ENCODE results near the gene CACNB2.

DNA sequence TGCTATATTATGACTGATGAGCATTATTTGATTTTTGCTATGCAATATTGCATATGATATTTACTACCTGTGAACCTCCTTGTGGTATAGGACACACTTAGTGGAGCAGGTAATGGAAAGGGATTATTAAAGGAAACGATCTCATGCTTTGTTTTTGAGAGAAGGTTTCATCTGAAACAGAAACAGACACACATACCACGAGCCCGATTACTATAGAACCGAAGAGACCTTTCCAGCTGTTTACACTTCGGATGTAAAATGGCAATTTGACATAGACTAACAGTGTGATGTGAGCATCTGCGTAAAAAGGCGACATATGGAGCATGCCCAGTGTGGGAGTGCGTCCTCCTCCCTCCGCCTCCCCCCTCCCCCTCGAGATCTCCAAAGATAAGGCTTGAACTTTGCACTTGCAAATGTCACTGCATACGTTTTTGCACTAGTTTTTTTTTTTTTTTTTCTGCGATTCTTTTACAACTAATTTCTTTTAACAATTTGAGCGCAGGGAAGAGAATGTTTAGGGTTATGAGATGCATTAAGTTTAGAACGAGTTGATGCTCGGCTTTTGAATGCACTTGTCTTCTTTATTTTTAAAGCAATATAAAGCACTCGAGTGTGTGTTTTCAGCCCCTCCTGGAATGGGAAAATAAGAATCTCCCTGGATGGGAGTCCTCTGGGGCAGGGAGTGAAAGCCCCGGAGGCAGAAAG lies 260.1 kb downstream of the CACNB2 start:
- TF ChIP-seq, protein P1, sequence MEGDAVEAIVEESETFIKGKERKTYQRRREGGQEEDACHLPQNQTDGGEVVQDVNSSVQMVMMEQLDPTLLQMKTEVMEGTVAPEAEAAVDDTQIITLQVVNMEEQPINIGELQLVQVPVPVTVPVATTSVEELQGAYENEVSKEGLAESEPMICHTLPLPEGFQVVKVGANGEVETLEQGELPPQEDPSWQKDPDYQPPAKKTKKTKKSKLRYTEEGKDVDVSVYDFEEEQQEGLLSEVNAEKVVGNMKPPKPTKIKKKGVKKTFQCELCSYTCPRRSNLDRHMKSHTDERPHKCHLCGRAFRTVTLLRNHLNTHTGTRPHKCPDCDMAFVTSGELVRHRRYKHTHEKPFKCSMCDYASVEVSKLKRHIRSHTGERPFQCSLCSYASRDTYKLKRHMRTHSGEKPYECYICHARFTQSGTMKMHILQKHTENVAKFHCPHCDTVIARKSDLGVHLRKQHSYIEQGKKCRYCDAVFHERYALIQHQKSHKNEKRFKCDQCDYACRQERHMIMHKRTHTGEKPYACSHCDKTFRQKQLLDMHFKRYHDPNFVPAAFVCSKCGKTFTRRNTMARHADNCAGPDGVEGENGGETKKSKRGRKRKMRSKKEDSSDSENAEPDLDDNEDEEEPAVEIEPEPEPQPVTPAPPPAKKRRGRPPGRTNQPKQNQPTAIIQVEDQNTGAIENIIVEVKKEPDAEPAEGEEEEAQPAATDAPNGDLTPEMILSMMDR (IDR thresholded peaks at IDR 0.05) = no peak
- no peak for TF ChIP-seq SIN3A (IDR thresholded peaks at IDR 0.05; ENCODE audit: borderline replicate concordance, low read depth, low read length)
